ENCODE results near the gene PARL.

GRCh38 chr3:183857863-183858262 is 26.8 kb downstream of the PARL start:
- TF ChIP-seq CTCF (IDR thresholded peaks at IDR 0.05) (no peak), ZFX (IDR thresholded peaks at IDR 0.05; ENCODE audit: borderline replicate concordance) (no peak)
